Activated CD4-positive, alpha-beta memory T cell treated with anti-CD3 and anti-CD28 coated beads, Interleukin-2, amount 10 ng/mL, durations not matched to agents 7 days and 5 days (primary cell): Measurements from ENCODE around the gene TALDO1. TPM values are rescaled to one million over a fixed set of nuclear protein-coding genes. Genes with fewer than 3 reads are reported as not detected.

Experiments used
- CTCF ChIA-PET: fragments of 350-600 bp; sonication (Branson Sonifier 250); formaldehyde crosslinking; loops from one replicate; lab custom pipeline; 2021; ENCODE audit warnings: antibody characterized with exemption, inconsistent platforms; lab: Charles Lee
- POLR2A ChIA-PET: fragments of 350-600 bp; sonication (Branson Sonifier 250); formaldehyde crosslinking; loops from one replicate; lab custom pipeline; 2021; ENCODE audit warnings: antibody characterized with exemption; lab: Charles Lee
- DNase-seq: peaks from one replicate; pipeline ENCODE4 v3.0.0-alpha.2; 2020
- H3K27ac Mint-ChIP-seq: one replicate; pipeline ENCODE4 v1.8.0; 2021; ENCODE audit warnings: mild to moderate bottlenecking, mixed read lengths
- H3K27me3 Mint-ChIP-seq: one replicate; pipeline ENCODE4 v1.8.0; 2021; ENCODE audit warnings: mixed read lengths
- H3K36me3 Mint-ChIP-seq: one replicate; pipeline ENCODE4 v1.8.0; 2021; ENCODE audit warnings: low read depth, mixed read lengths
- H3K4me1 Mint-ChIP-seq: one replicate; pipeline ENCODE4 v1.8.0; 2021; ENCODE audit warnings: mixed read lengths
- H3K4me3 Mint-ChIP-seq: one replicate; pipeline ENCODE4 v1.8.0; 2021; ENCODE audit warnings: mild to moderate bottlenecking, mixed read lengths
- H3K9me3 Mint-ChIP-seq: one replicate; pipeline ENCODE4 v1.8.0; 2021; ENCODE audit warnings: mixed read lengths
- total RNA-seq, 2 experiments: library from RNA; stranded (reverse); gene quantifications; one replicate each; pipeline ENCODE4 v1.2.3, GENCODE V29; 2021

TALDO1 gene
- total RNA-seq, 2 experiments from 2014 or later, result 215 to 224 TPM

GRCh38 chr11:748007-748359 is 719 bp downstream of the TALDO1 start:
- ChIA-PET POLR2A (interaction anchor here (0.9 to 3.3 kb wide), 15 partner anchors 9 to 241 kb away, joined by 3 to 18 read pairs (median 3); partner anchors contain the start of genes CEND1, HRAS and IRF7), CTCF (interaction anchor here (1.2 to 3.5 kb wide), 5 partner anchors 9 to 212 kb away, joined by 3 to 22 read pairs (median 5); no protein-coding TSS in a partner anchor)
- Mint-ChIP-seq H3K4me3 (peak overlapping the region; percentile 82), H3K9me3 (no peaks in the 10 kb centered on the region), H3K4me1 (peaks cover 28% of the 10 kb centered on the region), H3K27ac (peak overlapping the region; percentile 77), H3K36me3 (peaks cover 15% of the 10 kb centered on the region), H3K27me3 (no peaks in the 10 kb centered on the region)
- DNase-seq, result no peak

- no peak for DNase-seq
- peak overlapping the region; percentile 32 for H3K27ac Mint-ChIP-seq
- H3K4me3 Mint-ChIP-seq, result peak overlapping the region; percentile 46
- ChIA-PET CTCF (no interaction called here), POLR2A (interaction anchor here (1.5 kb wide), 1 partner anchor 40 kb away, joined by 3 read pairs; the partner anchor contains the start of gene CEND1)
- peaks cover 28% of the 10 kb centered on the region for H3K4me1 Mint-ChIP-seq
- no peaks in the 10 kb centered on the region for H3K27me3 Mint-ChIP-seq
- H3K36me3 Mint-ChIP-seq, result peaks cover 15% of the 10 kb centered on the region
- H3K9me3 Mint-ChIP-seq, result no peaks in the 10 kb centered on the region
Observed at GRCh38 chr11:749731-750130, 2.5 kb downstream of the TALDO1 start.

GRCh38 chr11:760236-760635 is 13.0 kb downstream of the TALDO1 start:
- Mint-ChIP-seq H3K4me3 (no peak overlapping the region), H3K27ac (peak overlapping the region; percentile 19), H3K36me3 (peaks cover 60% of the 10 kb centered on the region), H3K27me3 (no peaks in the 10 kb centered on the region), H3K9me3 (no peaks in the 10 kb centered on the region), H3K4me1 (no peaks in the 10 kb centered on the region)
- POLR2A ChIA-PET, result interaction anchor here (1.3 kb wide), 1 partner anchor 12 kb away, joined by 3 read pairs; no protein-coding TSS in a partner anchor
- CTCF ChIA-PET, result interaction anchor here (1.6 kb wide), 1 partner anchor 12 kb away, joined by 5 read pairs; the partner anchor contains the start of gene TALDO1
- DNase-seq, result no peak

GRCh38 chr11:761526-762108 is 14.4 kb downstream of the TALDO1 start:
- DNase-seq, result no peak
- Mint-ChIP-seq H3K27me3 (no peaks in the 10 kb centered on the region), H3K36me3 (peaks cover 59% of the 10 kb centered on the region), H3K4me1 (peaks cover 1% of the 10 kb centered on the region), H3K27ac (no peak overlapping the region), H3K9me3 (no peaks in the 10 kb centered on the region), H3K4me3 (no peak overlapping the region)
- CTCF ChIA-PET, result interaction anchor here (0.6 to 0.7 kb wide), 2 partner anchors 55 to 188 kb away, joined by 3 to 4 read pairs; no protein-coding TSS in a partner anchor
- POLR2A ChIA-PET, result interaction anchor here (0.7 to 1.2 kb wide), 2 partner anchors 14 to 48 kb away, joined by 3 read pairs; partner anchors contain the start of genes RPLP2 and TALDO1

- Mint-ChIP-seq H3K27ac (no peak overlapping the region), H3K36me3 (peaks cover 53% of the 10 kb centered on the region), H3K9me3 (no peaks in the 10 kb centered on the region), H3K4me1 (peaks cover 5% of the 10 kb centered on the region), H3K4me3 (no peak overlapping the region), H3K27me3 (no peaks in the 10 kb centered on the region)
- POLR2A ChIA-PET, result interaction anchor here (1.2 kb wide), 1 partner anchor 15 kb away, joined by 3 read pairs; the partner anchor contains the start of gene TALDO1
- no peak for DNase-seq
- CTCF ChIA-PET, result interaction anchor here (0.6 kb wide), 1 partner anchor 187 kb away, joined by 3 read pairs; no protein-coding TSS in a partner anchor
Observed at GRCh38 chr11:762421-763072, 15.3 kb downstream of the TALDO1 start.

GRCh38 chr11:763073-763463 is 15.8 kb downstream of the TALDO1 start:
- no peak for DNase-seq
- ChIA-PET POLR2A (interaction anchor here (1.6 kb wide), 1 partner anchor 9 kb away, joined by 3 read pairs; no protein-coding TSS in a partner anchor), CTCF (no interaction called here)
- Mint-ChIP-seq H3K4me3 (no peak overlapping the region), H3K27ac (no peak overlapping the region), H3K36me3 (peaks cover 51% of the 10 kb centered on the region), H3K9me3 (no peaks in the 10 kb centered on the region), H3K27me3 (no peaks in the 10 kb centered on the region), H3K4me1 (peaks cover 5% of the 10 kb centered on the region)

GRCh38 chr11:763549-764321 is 16.5 kb downstream of the TALDO1 start:
- Mint-ChIP-seq H3K4me1 (peaks cover 5% of the 10 kb centered on the region), H3K36me3 (peaks cover 47% of the 10 kb centered on the region), H3K4me3 (no peak overlapping the region), H3K27ac (no peak overlapping the region), H3K9me3 (no peaks in the 10 kb centered on the region), H3K27me3 (no peaks in the 10 kb centered on the region)
- POLR2A ChIA-PET, result interaction anchor here (0.8 to 1.6 kb wide), 3 partner anchors 9 to 22 kb away, joined by 3 to 4 read pairs (median 3); no protein-coding TSS in a partner anchor
- no peak for DNase-seq
- CTCF ChIA-PET, result interaction anchor here (0.8 to 1.5 kb wide), 2 partner anchors 14 to 37 kb away, joined by 3 read pairs; partner anchors contain the start of gene GATD1

GRCh38 chr11:764322-765024 is 17.2 kb downstream of the TALDO1 start:
- POLR2A ChIA-PET, result interaction anchor here (0.8 to 1.6 kb wide), 3 partner anchors 10 to 21 kb away, joined by 3 to 4 read pairs (median 3); no protein-coding TSS in a partner anchor
- DNase-seq, result no peak
- CTCF ChIA-PET, result interaction anchor here (0.6 to 1.5 kb wide), 3 partner anchors 13 to 170 kb away, joined by 3 read pairs; partner anchors contain the start of gene GATD1
- H3K9me3 Mint-ChIP-seq, result no peaks in the 10 kb centered on the region
- peaks cover 45% of the 10 kb centered on the region for H3K36me3 Mint-ChIP-seq
- no peak overlapping the region for H3K27ac Mint-ChIP-seq
- H3K4me1 Mint-ChIP-seq, result peaks cover 5% of the 10 kb centered on the region
- no peaks in the 10 kb centered on the region for H3K27me3 Mint-ChIP-seq
- H3K4me3 Mint-ChIP-seq, result no peak overlapping the region

GRCh38 chr11:765025-765801 is 17.9 kb downstream of the TALDO1 start:
- Mint-ChIP-seq H3K27me3 (no peaks in the 10 kb centered on the region), H3K27ac (peak overlapping the region; percentile 16), H3K9me3 (no peaks in the 10 kb centered on the region), H3K36me3 (peaks cover 46% of the 10 kb centered on the region), H3K4me1 (peaks cover 5% of the 10 kb centered on the region), H3K4me3 (no peak overlapping the region)
- POLR2A ChIA-PET, result interaction anchor here (0.8 to 1.2 kb wide), 3 partner anchors 11 to 20 kb away, joined by 3 read pairs; no protein-coding TSS in a partner anchor
- peak; percentile 73 for DNase-seq
- CTCF ChIA-PET, result interaction anchor here (1.5 kb wide), 1 partner anchor 12 kb away, joined by 3 read pairs; the partner anchor contains the start of gene GATD1

- CTCF ChIA-PET, result no interaction called here
- no peak overlapping the region for H3K27ac Mint-ChIP-seq
- POLR2A ChIA-PET, result interaction anchor here (1.1 to 1.2 kb wide), 2 partner anchors 10 to 18 kb away, joined by 3 read pairs; no protein-coding TSS in a partner anchor
- H3K4me3 Mint-ChIP-seq, result no peak overlapping the region
- H3K9me3 Mint-ChIP-seq, result no peaks in the 10 kb centered on the region
- DNase-seq, result no peak
- H3K27me3 Mint-ChIP-seq, result no peaks in the 10 kb centered on the region
- H3K36me3 Mint-ChIP-seq, result peaks cover 46% of the 10 kb centered on the region
- peaks cover 5% of the 10 kb centered on the region for H3K4me1 Mint-ChIP-seq
Observed at GRCh38 chr11:765802-766091, 18.5 kb downstream of the TALDO1 start.

GRCh38 chr11:766106-766935 is 19.1 kb downstream of the TALDO1 start:
- Mint-ChIP-seq H3K36me3 (peaks cover 44% of the 10 kb centered on the region), H3K9me3 (no peaks in the 10 kb centered on the region), H3K27me3 (no peaks in the 10 kb centered on the region), H3K27ac (no peak overlapping the region), H3K4me1 (peaks cover 5% of the 10 kb centered on the region), H3K4me3 (no peak overlapping the region)
- ChIA-PET CTCF (no interaction called here), POLR2A (interaction anchor here (1.1 to 1.2 kb wide), 2 partner anchors 9 to 18 kb away, joined by 3 read pairs; no protein-coding TSS in a partner anchor)
- no peak for DNase-seq
